ENCODE measurements around the gene SPDEF. TPM values are rescaled to one million over a fixed set of nuclear protein-coding genes. Genes with fewer than 3 reads are reported as not detected.

The SPDEF gene
- total RNA-seq, 4 donors from 2014 or later, result 0.19 TPM; not detected in 3

GRCh38 chr6:34515473-34516387, 40.4 kb downstream of the SPDEF start:
- no peak for ATAC-seq (ENCODE audit: low FRiP score)
- no peak for TF ChIP-seq CTCF (IDR thresholded peaks at IDR 0.05)
- no peak for DNase-seq (ENCODE audit: low spot score)

GRCh38 chr6:34514593-34515472, 41.3 kb downstream of the SPDEF start:
- DNase-seq (ENCODE audit: low spot score) (no peak), ATAC-seq (ENCODE audit: low FRiP score) (no peak)
- no peak for TF ChIP-seq CTCF (IDR thresholded peaks at IDR 0.05)

DNA sequence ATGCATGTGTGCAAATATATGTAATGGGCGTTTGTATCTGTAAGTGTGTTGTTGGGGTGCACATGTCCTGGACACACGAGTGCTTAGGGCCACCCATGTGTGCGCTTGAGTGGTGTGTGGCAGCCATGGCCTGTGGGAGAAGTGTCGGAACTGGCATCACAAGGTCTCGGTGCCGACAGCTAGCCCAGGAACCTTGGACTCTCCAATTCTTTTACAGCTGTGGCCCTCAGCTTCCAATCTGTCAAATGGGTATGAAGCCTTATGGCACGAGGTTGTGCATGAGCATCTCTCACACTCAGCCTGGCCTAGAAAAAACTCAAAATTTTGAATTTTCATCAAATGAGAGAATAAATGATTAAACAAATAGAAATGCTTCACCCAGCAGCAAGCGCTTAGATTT, 42.0 kb downstream of the SPDEF start:
- no peak for DNase-seq (ENCODE audit: low spot score)
- no peak for ATAC-seq (ENCODE audit: low FRiP score)
- TF ChIP-seq CTCF (IDR thresholded peaks at IDR 0.05), result no peak

DNA sequence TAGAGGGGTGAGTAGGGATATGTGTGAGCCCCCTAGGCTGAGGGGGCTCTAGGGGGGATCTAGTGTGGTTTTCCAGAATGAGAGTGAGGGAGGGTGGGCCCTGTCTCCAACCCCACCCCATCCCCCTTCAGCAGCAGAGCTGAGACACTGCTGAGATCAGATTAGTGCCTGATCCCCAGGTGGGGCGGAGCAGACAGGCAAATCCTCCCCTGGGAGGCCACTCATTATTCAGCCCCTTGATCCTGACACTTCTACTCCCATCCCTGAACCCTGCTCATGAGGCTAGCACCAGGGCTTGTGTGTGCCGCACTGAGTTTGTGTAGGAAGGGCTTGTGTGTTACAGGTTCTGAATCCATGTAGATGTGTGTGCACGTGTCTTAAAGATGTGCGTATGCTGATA, 42.5 kb downstream of the SPDEF start:
- ATAC-seq (ENCODE audit: low FRiP score) (no peak), DNase-seq (ENCODE audit: low spot score) (no peak)
- no peak for TF ChIP-seq CTCF (IDR thresholded peaks at IDR 0.05)

GRCh38 chr6:34512738-34513115, 43.4 kb downstream of the SPDEF start:
- no peak for TF ChIP-seq CTCF (IDR thresholded peaks at IDR 0.05)
- DNase-seq (ENCODE audit: low spot score), result no peak
- ATAC-seq (ENCODE audit: low FRiP score), result no peak

GRCh38 chr6:34511915-34512737, 44.0 kb downstream of the SPDEF start:
- peak; percentile 14 for ATAC-seq (ENCODE audit: low FRiP score)
- no peak for TF ChIP-seq CTCF (IDR thresholded peaks at IDR 0.05)
- DNase-seq (ENCODE audit: low spot score), result no peak

All from omental fat pad (tissue), 4 donors.